ENCODE results near the gene OR1F1. TPM values are rescaled to one million over a fixed set of nuclear protein-coding genes. Genes with fewer than 3 reads are reported as not detected.

Gene OR1F1
- total RNA-seq, 1 experiment from 2014 or later: 0.44 TPM

GRCh38 chr16:3155181-3155580 lies 32.8 kb upstream of the OR1F1 start:
- H3K9me3 Mint-ChIP-seq: no peaks in the 10 kb centered on the region
- H3K4me3 Mint-ChIP-seq: no peak overlapping the region
- DNase-seq (ENCODE audit: low spot score) (no peak), ATAC-seq (no peak)
- no peak overlapping the region for H3K27ac Mint-ChIP-seq
- H3K4me1 Mint-ChIP-seq: peaks cover 3% of the 10 kb centered on the region; the same call in 1 of the 2 replicates
- H3K36me3 Mint-ChIP-seq: no peaks in the 10 kb centered on the region
- TF ChIP-seq, protein P1, sequence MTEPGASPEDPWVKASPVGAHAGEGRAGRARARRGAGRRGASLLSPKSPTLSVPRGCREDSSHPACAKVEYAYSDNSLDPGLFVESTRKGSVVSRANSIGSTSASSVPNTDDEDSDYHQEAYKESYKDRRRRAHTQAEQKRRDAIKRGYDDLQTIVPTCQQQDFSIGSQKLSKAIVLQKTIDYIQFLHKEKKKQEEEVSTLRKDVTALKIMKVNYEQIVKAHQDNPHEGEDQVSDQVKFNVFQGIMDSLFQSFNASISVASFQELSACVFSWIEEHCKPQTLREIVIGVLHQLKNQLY (CRISPR knock-in tag; IDR thresholded peaks at IDR 0.05): no peak
- no peak for TF ChIP-seq AR (CRISPR knock-in tag; IDR thresholded peaks at IDR 0.05)
- no peak for TF ChIP-seq MYBL2 (CRISPR knock-in tag; IDR thresholded peaks at IDR 0.05)
- no peak for TF ChIP-seq OVOL2 (CRISPR knock-in tag; IDR thresholded peaks at IDR 0.05; ENCODE audit: borderline replicate concordance)
- no peak for TF ChIP-seq JUN (CRISPR knock-in tag; IDR thresholded peaks at IDR 0.05)
- no peak for TF ChIP-seq ZNF532 (CRISPR knock-in tag; IDR thresholded peaks at IDR 0.05; ENCODE audit: borderline replicate concordance)
- TF ChIP-seq NR2C2 (CRISPR knock-in tag; IDR thresholded peaks at IDR 0.05): no peak
- TF ChIP-seq, protein P2, sequence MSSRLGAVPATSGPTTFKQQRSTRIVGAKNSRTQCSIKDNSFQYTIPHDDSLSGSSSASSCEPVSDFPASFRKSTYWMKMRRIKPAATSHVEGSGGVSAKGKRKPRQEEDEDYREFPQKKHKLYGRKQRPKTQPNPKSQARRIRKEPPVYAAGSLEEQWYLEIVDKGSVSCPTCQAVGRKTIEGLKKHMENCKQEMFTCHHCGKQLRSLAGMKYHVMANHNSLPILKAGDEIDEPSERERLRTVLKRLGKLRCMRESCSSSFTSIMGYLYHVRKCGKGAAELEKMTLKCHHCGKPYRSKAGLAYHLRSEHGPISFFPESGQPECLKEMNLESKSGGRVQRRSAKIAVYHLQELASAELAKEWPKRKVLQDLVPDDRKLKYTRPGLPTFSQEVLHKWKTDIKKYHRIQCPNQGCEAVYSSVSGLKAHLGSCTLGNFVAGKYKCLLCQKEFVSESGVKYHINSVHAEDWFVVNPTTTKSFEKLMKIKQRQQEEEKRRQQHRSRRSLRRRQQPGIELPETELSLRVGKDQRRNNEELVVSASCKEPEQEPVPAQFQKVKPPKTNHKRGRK (CRISPR knock-in tag; IDR thresholded peaks at IDR 0.05; ENCODE audit: borderline replicate concordance): no peak
- H3K27me3 Mint-ChIP-seq (ENCODE audit: low read depth): peaks cover 39% of the 10 kb centered on the region
- CTCF ChIA-PET: no interaction called here
- POLR2A ChIA-PET: no interaction called here

DNA sequence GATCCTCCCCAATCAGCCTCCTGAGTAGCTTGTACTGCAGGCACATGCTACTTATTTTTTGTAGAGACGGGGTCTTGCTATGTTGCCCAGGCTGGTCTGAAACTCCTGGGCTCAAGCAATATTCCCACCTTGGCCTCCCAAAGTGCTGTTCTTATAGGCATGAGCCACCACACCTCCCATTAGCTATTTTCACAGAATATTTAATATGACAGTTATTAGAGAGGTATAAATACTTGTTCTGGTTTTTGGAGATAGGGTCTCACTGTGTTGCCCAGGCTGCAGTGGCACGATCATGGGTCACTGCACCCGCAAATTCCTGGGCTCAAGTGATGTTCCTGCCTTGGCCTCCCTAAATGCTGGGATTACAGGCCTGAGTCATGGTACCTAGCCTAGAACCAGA lies 32.0 kb upstream of the OR1F1 start:
- no peak for DNase-seq (ENCODE audit: low spot score)
- H3K27ac Mint-ChIP-seq: no peak overlapping the region
- ChIA-PET POLR2A (no interaction called here), CTCF (no interaction called here)
- peaks cover 3% of the 10 kb centered on the region for H3K4me1 Mint-ChIP-seq
- TF ChIP-seq ELF4 (CRISPR knock-in tag; IDR thresholded peaks at IDR 0.05; ENCODE audit: low read depth): no peak
- no peak for TF ChIP-seq ZNF263 (CRISPR knock-in tag; IDR thresholded peaks at IDR 0.05; ENCODE audit: low read depth)
- no peak for TF ChIP-seq MXD4 (CRISPR knock-in tag; IDR thresholded peaks at IDR 0.05; ENCODE audit: borderline replicate concordance)
- no peak for TF ChIP-seq SP1 (CRISPR knock-in tag; conservative IDR thresholded peaks at IDR 0.05)
- peak; percentile 94 for TF ChIP-seq ZNF121 (CRISPR knock-in tag; IDR thresholded peaks at IDR 0.05)
- TF ChIP-seq, protein P3, sequence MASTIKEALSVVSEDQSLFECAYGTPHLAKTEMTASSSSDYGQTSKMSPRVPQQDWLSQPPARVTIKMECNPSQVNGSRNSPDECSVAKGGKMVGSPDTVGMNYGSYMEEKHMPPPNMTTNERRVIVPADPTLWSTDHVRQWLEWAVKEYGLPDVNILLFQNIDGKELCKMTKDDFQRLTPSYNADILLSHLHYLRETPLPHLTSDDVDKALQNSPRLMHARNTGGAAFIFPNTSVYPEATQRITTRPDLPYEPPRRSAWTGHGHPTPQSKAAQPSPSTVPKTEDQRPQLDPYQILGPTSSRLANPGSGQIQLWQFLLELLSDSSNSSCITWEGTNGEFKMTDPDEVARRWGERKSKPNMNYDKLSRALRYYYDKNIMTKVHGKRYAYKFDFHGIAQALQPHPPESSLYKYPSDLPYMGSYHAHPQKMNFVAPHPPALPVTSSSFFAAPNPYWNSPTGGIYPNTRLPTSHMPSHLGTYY (CRISPR knock-in tag; IDR thresholded peaks at IDR 0.05): no peak
- no peak for TF ChIP-seq NR1H2 (CRISPR knock-in tag; IDR thresholded peaks at IDR 0.05)
- no peak for TF ChIP-seq ZNF532 (CRISPR knock-in tag; IDR thresholded peaks at IDR 0.05; ENCODE audit: borderline replicate concordance)
- TF ChIP-seq, protein P4, sequence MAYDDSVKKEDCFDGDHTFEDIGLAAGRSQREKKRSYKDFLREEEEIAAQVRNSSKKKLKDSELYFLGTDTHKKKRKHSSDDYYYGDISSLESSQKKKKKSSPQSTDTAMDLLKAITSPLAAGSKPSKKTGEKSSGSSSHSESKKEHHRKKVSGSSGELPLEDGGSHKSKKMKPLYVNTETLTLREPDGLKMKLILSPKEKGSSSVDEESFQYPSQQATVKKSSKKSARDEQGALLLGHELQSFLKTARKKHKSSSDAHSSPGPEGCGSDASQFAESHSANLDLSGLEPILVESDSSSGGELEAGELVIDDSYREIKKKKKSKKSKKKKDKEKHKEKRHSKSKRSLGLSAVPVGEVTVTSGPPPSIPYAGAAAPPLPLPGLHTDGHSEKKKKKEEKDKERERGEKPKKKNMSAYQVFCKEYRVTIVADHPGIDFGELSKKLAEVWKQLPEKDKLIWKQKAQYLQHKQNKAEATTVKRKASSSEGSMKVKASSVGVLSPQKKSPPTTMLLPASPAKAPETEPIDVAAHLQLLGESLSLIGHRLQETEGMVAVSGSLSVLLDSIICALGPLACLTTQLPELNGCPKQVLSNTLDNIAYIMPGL (CRISPR knock-in tag; IDR thresholded peaks at IDR 0.05): no peak
- ATAC-seq: no peak
- H3K27me3 Mint-ChIP-seq (ENCODE audit: low read depth): peaks cover 35% of the 10 kb centered on the region
- H3K9me3 Mint-ChIP-seq: no peaks in the 10 kb centered on the region
- H3K4me3 Mint-ChIP-seq: no peak overlapping the region
- no peaks in the 10 kb centered on the region for H3K36me3 Mint-ChIP-seq

Data from WTC11 (cell line).